GM18517 (cell line): ENCODE measurements around the gene PARP12.

ENCODE experiments used
- ATAC-seq: cut with Tn5 transposase; IDR thresholded peaks from one replicate; pipeline ENCODE4 v1.9.1; 2021; ENCODE audit warnings: mild to moderate bottlenecking, moderate library complexity; ENCODE audit not compliant: unreplicated experiment

Gene PARP12

GRCh38 chr7:140035400-140036223 lies 27.1 kb downstream of the PARP12 start:
- ATAC-seq, result no peak

- no peak for ATAC-seq
Observed at GRCh38 chr7:140034421-140034820, 28.3 kb downstream of the PARP12 start.

GRCh38 chr7:140033779-140034363 lies 28.9 kb downstream of the PARP12 start:
- ATAC-seq, result no peak

GRCh38 chr7:140033036-140033435 lies 29.7 kb downstream of the PARP12 start:
- no peak for ATAC-seq

GRCh38 chr7:140031364-140031763 lies 31.4 kb downstream of the PARP12 start:
- ATAC-seq, result no peak

- ATAC-seq, result no peak
Observed at GRCh38 chr7:140029072-140029471, 33.7 kb downstream of the PARP12 start.

- ATAC-seq, result no peak
Observed at GRCh38 chr7:140028311-140028710, 34.4 kb downstream of the PARP12 start.

- ATAC-seq, result no peak
Observed at GRCh38 chr7:140027858-140028257, 34.9 kb downstream of the PARP12 start.

- ATAC-seq, result no peak
Observed at GRCh38 chr7:140026935-140027334, 35.8 kb downstream of the PARP12 start.

- ATAC-seq, result no peak
Observed at GRCh38 chr7:140025814-140026433, 36.8 kb downstream of the PARP12 start.

- ATAC-seq, result no peak
Observed at GRCh38 chr7:140025241-140025640, 37.5 kb downstream of the PARP12 start.

- ATAC-seq, result no peak
Observed at GRCh38 chr7:140024585-140024984, 38.2 kb downstream of the PARP12 start.

- ATAC-seq, result no peak
Observed at GRCh38 chr7:140023728-140024127, 39.0 kb downstream of the PARP12 start.

GRCh38 chr7:140022582-140023211 lies 40.1 kb downstream of the PARP12 start:
- ATAC-seq, result no peak

- ATAC-seq, result no peak
Observed at GRCh38 chr7:140021603-140022002, 41.1 kb downstream of the PARP12 start.

GRCh38 chr7:140019606-140020005 lies 43.1 kb downstream of the PARP12 start:
- ATAC-seq, result no peak

GRCh38 chr7:140019172-140019571 lies 43.6 kb downstream of the PARP12 start:
- ATAC-seq, result no peak

- no peak for ATAC-seq
Observed at GRCh38 chr7:140018125-140019043, 44.4 kb downstream of the PARP12 start.

GRCh38 chr7:140017543-140017942 lies 45.2 kb downstream of the PARP12 start:
- no peak for ATAC-seq

- ATAC-seq, result no peak
Observed at GRCh38 chr7:140017034-140017433, 45.7 kb downstream of the PARP12 start.

- ATAC-seq, result no peak
Observed at GRCh38 chr7:140016540-140016939, 46.2 kb downstream of the PARP12 start.
